PC-3 (cell line): ENCODE data around the gene PDP2. TPM values are rescaled to one million over a fixed set of nuclear protein-coding genes. Genes with fewer than 3 reads are reported as not detected.

Experiments
- ATAC-seq: fragments of 200-7000 bp; cut with Tn5 transposase; 2 replicates; pipeline ENCODE4 v1.9.1; 2020; ENCODE audit warnings: mild to moderate bottlenecking, moderate library complexity
- BruUV-seq: library from RNA; stranded (reverse); fragments of 400-500 nt; replicated peaks from 2 replicates; lab custom pipeline; 2021; lab: Mats Ljungman, UMichigan
- CTCF ChIA-PET: fragments of 300-600 bp; sonication (Branson Sonifier 250); formaldehyde crosslinking; loops from one replicate; lab custom pipeline; 2022; ENCODE audit warnings: antibody characterized with exemption; lab: Charles Lee
- POLR2A ChIA-PET: fragments of 300-600 bp; sonication (Branson Sonifier 250); formaldehyde crosslinking; loops from one replicate; lab custom pipeline; 2022; ENCODE audit warnings: antibody characterized with exemption; ENCODE audit not compliant: unreplicated experiment; lab: Charles Lee
- DNase-seq: peaks from one replicate; pipeline ENCODE4 v3.0.0-alpha.2; 2015
- H2AFZ ChIP-seq: fragments of 300-600 bp; sonication (generic); 2 replicates; pipeline ENCODE4 v1.6.0; 2016; ENCODE audit warnings: antibody characterized with exemption, low read length
- H3F3A ChIP-seq: fragments of 300-600 bp; sonication (generic); one replicate; pipeline ENCODE4 v1.6.0; 2017; ENCODE audit warnings: antibody characterized with exemption, low read length, control low read depth, mild to moderate bottlenecking; ENCODE audit not compliant: unreplicated experiment
- H3K27ac ChIP-seq: fragments of 300-600 bp; sonication (generic); 2 replicates; pipeline ENCODE4 v1.5.1; 2016; ENCODE audit warnings: mild to moderate bottlenecking, low read length
- H3K27me3 ChIP-seq: fragments of 300-600 bp; sonication (generic); 2 replicates; pipeline ENCODE4 v1.6.1; 2016; ENCODE audit warnings: low read length, mixed read lengths
- H3K36me3 ChIP-seq: fragments of 300-600 bp; sonication (generic); 2 replicates; pipeline ENCODE4 v1.6.1; 2016; ENCODE audit warnings: low read depth, mixed run types, low read length, mixed read lengths
- H3K4me1 ChIP-seq: fragments of 300-600 bp; sonication (generic); 2 replicates; pipeline ENCODE4 v1.5.1; 2016; ENCODE audit warnings: low read length; ENCODE audit not compliant: insufficient read depth
- H3K4me2 ChIP-seq: fragments of 300-600 bp; sonication (generic); 2 replicates; pipeline ENCODE4 v1.6.0; 2016; ENCODE audit warnings: low read length
- H3K4me3 ChIP-seq: fragments of 300-600 bp; sonication (generic); 2 replicates; pipeline ENCODE4 v1.5.1; 2016; ENCODE audit warnings: mild to moderate bottlenecking, low read length, mixed read lengths
- H3K79me2 ChIP-seq: fragments of 300-600 bp; sonication (generic); 2 replicates; pipeline ENCODE4 v1.6.1; 2017; ENCODE audit warnings: low read length, mixed read lengths
- H3K9ac ChIP-seq: fragments of 300-600 bp; sonication (generic); 2 replicates; pipeline ENCODE4 v1.6.0; 2016; ENCODE audit warnings: mild to moderate bottlenecking, low read length
- H3K9me2 ChIP-seq: fragments of 300-600 bp; sonication (generic); replicated peaks from 2 replicates; pipeline ENCODE4 v1.6.1; 2016; ENCODE audit warnings: mixed run types, low read length, mixed read lengths
- H3K9me3 ChIP-seq: fragments of 300-600 bp; sonication (generic); 2 replicates; pipeline ENCODE4 v1.6.1; 2016; ENCODE audit warnings: low read length, mixed read lengths
- H4K20me1 ChIP-seq: fragments of 300-600 bp; sonication (generic); 2 replicates; pipeline ENCODE4 v1.6.1; 2016; ENCODE audit warnings: low read length, mixed read lengths
- EZH2 ChIP-seq: fragments of 300-600 bp; sonication (generic); IDR thresholded peaks from one replicate; pipeline ENCODE4 v1.6.1; 2017; ENCODE audit warnings: antibody characterized with exemption, mild to moderate bottlenecking, low read length; ENCODE audit not compliant: unreplicated experiment
- EZH2phosphoT487 ChIP-seq: fragments of 300-600 bp; sonication (generic); IDR thresholded peaks from 2 replicates; pipeline ENCODE4 v1.6.1; 2018; ENCODE audit warnings: mild to moderate bottlenecking, antibody characterized with exemption, low read length, borderline replicate concordance
- intact Hi-C: fragments of 100-400 bp; cut with micrococcal nuclease; formaldehyde crosslinking; loops from 2 replicates; pipeline ENCODE4 v1.9.0; 2023
- total RNA-seq: library from RNA; depleted of rRNA; stranded (reverse); fragments of >200 nt; gene quantifications from 2 replicates; pipeline ENCODE4 v1.2.3, GENCODE V29; 2014
- TF ChIP-seq, protein P1 (sequence below): fragments of 300-600 bp; sonication (generic); conservative IDR thresholded peaks from 2 replicates; pipeline ENCODE4 v1.5.1; 2017; ENCODE audit warnings: antibody characterized with exemption, low read depth, mild to moderate bottlenecking, low read length

PDP2 gene
- total RNA-seq, 1 experiment from 2014 or later, result 2.8 TPM

DNA sequence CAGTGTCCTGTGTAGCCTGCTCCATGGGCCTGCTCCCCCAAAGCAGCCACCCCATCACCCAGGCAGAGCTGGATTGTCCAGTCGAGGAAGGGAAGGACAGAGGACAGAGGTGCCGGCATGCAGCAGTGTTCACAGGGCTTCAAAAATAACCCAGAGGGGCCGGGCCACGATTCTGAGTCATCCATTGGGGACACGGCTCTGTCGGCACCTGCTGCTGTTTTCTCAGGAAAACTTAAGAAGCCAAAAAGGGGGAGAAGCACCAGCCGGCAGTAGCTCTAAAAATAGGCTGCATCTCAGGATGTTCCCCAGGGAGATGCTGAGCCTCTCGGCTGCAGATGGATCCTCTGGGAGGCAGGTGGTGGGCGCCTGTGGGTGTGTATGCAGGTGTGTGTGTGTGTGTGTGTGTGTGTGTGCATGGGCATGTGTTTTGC is 34.5 kb upstream of the PDP2 start:
- Histone ChIP-seq H3K9ac (no peak overlapping the region), H3K79me2 (no peaks in the 10 kb centered on the region), H3K27ac (no peak overlapping the region), H3K9me2 (no peaks in the 10 kb centered on the region), H3K36me3 (no peaks in the 10 kb centered on the region), H2AFZ (no peak overlapping the region), H3K9me3 (no peaks in the 10 kb centered on the region), H3K27me3 (peaks cover 18% of the 10 kb centered on the region), H3K4me2 (no peak overlapping the region), H3K4me1 (no peaks in the 10 kb centered on the region), H3K4me3 (no peak overlapping the region), H4K20me1 (no peaks in the 10 kb centered on the region), H3F3A (no peaks in the 10 kb centered on the region)
- ChIA-PET CTCF (no interaction called here), POLR2A (no interaction called here)
- intact Hi-C loops, result no loop called here
- no peak for TF ChIP-seq EZH2
- DNase-seq (no peak), ATAC-seq (no peak)
- no TSS peak for BruUV-seq

DNA sequence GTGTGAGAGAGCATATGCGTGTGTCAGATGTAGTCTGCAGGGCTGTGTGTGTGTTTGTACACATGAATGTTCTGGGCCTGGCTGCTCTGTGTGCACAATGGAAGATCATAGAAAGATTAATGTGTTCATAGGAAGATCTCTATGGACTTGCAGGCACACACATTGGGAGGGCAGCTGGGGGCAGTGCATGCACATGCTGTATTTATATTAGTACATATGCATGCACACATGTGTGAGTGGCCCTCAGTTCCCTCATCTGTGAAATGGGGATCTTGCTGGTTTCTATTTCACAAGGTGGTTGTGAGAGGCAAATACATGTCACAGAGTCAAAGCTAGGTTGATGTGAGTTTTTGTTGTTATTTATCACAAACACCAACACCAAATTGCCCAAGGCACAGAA is 34.0 kb upstream of the PDP2 start:
- no peaks in the 10 kb centered on the region for H3F3A ChIP-seq
- H3K9me3 ChIP-seq, result no peaks in the 10 kb centered on the region
- H3K4me2 ChIP-seq, result no peak overlapping the region
- H3K4me1 ChIP-seq, result no peaks in the 10 kb centered on the region
- H3K4me3 ChIP-seq, result no peak overlapping the region
- TF ChIP-seq EZH2 (no peak), EZH2phosphoT487 (no peak)
- TF ChIP-seq, protein P1, sequence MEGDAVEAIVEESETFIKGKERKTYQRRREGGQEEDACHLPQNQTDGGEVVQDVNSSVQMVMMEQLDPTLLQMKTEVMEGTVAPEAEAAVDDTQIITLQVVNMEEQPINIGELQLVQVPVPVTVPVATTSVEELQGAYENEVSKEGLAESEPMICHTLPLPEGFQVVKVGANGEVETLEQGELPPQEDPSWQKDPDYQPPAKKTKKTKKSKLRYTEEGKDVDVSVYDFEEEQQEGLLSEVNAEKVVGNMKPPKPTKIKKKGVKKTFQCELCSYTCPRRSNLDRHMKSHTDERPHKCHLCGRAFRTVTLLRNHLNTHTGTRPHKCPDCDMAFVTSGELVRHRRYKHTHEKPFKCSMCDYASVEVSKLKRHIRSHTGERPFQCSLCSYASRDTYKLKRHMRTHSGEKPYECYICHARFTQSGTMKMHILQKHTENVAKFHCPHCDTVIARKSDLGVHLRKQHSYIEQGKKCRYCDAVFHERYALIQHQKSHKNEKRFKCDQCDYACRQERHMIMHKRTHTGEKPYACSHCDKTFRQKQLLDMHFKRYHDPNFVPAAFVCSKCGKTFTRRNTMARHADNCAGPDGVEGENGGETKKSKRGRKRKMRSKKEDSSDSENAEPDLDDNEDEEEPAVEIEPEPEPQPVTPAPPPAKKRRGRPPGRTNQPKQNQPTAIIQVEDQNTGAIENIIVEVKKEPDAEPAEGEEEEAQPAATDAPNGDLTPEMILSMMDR, result no peak
- H3K27me3 ChIP-seq, result peaks cover 18% of the 10 kb centered on the region
- no peak for ATAC-seq
- H3K27ac ChIP-seq, result no peak overlapping the region
- no peaks in the 10 kb centered on the region for H3K79me2 ChIP-seq
- DNase-seq, result no peak
- no peaks in the 10 kb centered on the region for H3K9me2 ChIP-seq
- POLR2A ChIA-PET, result no interaction called here
- no peak overlapping the region for H3K9ac ChIP-seq
- no peak overlapping the region for H2AFZ ChIP-seq
- CTCF ChIA-PET, result no interaction called here
- intact Hi-C loops, result no loop called here
- BruUV-seq, result no TSS peak
- H4K20me1 ChIP-seq, result no peaks in the 10 kb centered on the region
- no peaks in the 10 kb centered on the region for H3K36me3 ChIP-seq

DNA sequence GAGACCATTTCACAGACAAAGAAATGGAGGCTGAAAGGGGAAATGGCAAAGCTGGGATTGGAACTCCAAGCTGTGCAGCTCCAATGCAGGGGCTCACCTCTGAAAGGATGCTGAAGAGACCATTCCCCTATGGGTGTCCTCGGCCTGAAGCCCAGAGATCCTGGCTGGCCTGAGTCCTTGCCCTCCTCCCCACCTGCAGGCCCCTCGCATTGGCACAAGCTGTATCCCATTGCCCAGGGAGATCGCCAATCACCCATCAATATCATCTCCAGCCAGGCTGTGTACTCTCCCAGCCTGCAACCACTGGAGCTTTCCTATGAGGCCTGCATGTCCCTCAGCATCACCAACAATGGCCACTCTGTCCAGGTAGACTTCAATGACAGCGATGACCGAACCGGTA is 33.5 kb upstream of the PDP2 start:
- Histone ChIP-seq H3K36me3 (no peaks in the 10 kb centered on the region), H3K4me3 (no peak overlapping the region), H4K20me1 (no peaks in the 10 kb centered on the region), H3K27ac (no peak overlapping the region), H3K9me3 (no peaks in the 10 kb centered on the region), H3K4me2 (no peak overlapping the region), H3F3A (no peaks in the 10 kb centered on the region), H3K9me2 (no peaks in the 10 kb centered on the region), H3K79me2 (no peaks in the 10 kb centered on the region), H3K27me3 (peaks cover 18% of the 10 kb centered on the region), H3K4me1 (no peaks in the 10 kb centered on the region), H3K9ac (no peak overlapping the region), H2AFZ (no peak overlapping the region)
- ChIA-PET CTCF (no interaction called here), POLR2A (no interaction called here)
- intact Hi-C loops, result no loop called here
- no peak for ATAC-seq
- BruUV-seq, result no TSS peak
- no peak for DNase-seq
- TF ChIP-seq EZH2, result no peak
- TF ChIP-seq, protein P1, result no peak
- no peak for TF ChIP-seq EZH2phosphoT487
